ENCODE measurements around the gene EXOC6B. TPM values are rescaled to one million over a fixed set of nuclear protein-coding genes. Genes with fewer than 3 reads are reported as not detected.

EXOC6B gene
- total RNA-seq, 4 donors from 2014 or later: 15.7 to 58.4 (median 37.9) TPM

DNA sequence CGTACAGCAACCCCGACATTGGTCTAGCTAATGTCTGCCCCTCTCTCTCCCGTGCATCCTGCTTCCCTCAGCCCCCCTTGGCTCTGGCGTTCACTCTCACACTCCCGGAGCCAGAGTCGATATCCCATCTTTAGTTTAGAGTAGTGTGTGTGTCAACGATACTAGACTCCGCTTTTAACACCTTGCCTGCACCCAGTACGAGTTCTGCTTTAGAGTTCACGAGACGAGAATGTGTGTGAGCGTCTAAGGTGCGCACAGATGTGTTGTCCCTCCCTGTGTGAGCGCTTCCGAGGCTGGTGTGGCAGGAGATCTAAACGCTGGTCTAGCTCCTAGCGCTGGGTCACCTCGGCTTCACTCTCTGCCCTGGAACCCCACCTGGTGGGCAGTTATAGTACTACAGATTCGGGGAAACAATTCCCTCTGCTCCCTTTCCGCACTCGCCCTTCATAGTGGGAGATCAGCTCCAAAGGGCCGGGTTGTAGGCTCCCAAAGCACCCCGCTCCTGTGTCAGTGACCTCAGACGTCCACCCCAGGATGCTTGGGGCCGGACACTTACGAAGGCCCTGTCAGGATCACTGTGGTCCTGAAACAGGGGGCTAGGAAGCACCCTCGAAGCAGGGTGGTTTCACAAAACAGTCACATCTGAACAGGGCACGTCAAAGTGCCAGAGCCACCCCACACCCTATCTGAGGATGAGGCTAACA is 675.5 kb downstream of the EXOC6B start:
- H3K4me1 ChIP-seq: peaks cover 31 to 46% (median 37%) of the 10 kb centered on the region in 4 donors
- peaks cover 54% of the 10 kb centered on the region for H3K27me3 ChIP-seq
- H3K36me3 ChIP-seq: no peaks in the 10 kb centered on the region
- DNase-seq: peak; percentile 86
- no peaks in the 10 kb centered on the region for H3K9me3 ChIP-seq
- no peak overlapping the region for H3K27ac ChIP-seq
- 4% methylated on average over 28 of the region's 28 CpGs; no CpG with 5 or more reads in 1 of the 2 donors for WGBS, 2 donors (ENCODE audit: low coverage in 1 of 2)
- H3K4me3 ChIP-seq: peak overlapping the region in 2 of 4 donors; percentile 43 to 62
- intact Hi-C loops (cut with DNase I; ENCODE audit: low total_unique reads): loop anchor here (2.0 to 10.0 kb wide), 2 partner anchors 346 to 606 kb away; no protein-coding TSS in a partner anchor
- TF ChIP-seq POLR2A (IDR thresholded peaks at IDR 0.05): no peak
- no peak for TF ChIP-seq POLR2AphosphoS5 (IDR thresholded peaks at IDR 0.05)
- peak; percentile 79 to 94 (median 89) for TF ChIP-seq CTCF (IDR thresholded peaks at IDR 0.05)
- no peak for TF ChIP-seq EP300 (IDR thresholded peaks at IDR 0.05; ENCODE audit: low read depth)
- in situ Hi-C loops (cut with MboI; ENCODE audit: low pct_ligation_motif_present in 1 of 4, low pct_unique_long_range_greater_than_20kb in 1 of 4, low sequenced_read_pairs in 3 of 4): loop anchor here (10.0 to 25.0 kb wide), 6 partner anchors 226 to 616 kb away; no protein-coding TSS in a partner anchor

GRCh38 chr2:72149556-72150156 is 676.2 kb downstream of the EXOC6B start:
- 2% methylated on average over 45 of the region's 45 CpGs; no CpG with 5 or more reads in 1 of the 2 donors for WGBS, 2 donors (ENCODE audit: low coverage in 1 of 2)
- Histone ChIP-seq H3K9me3 (no peaks in the 10 kb centered on the region), H3K4me1 (peaks cover 36 to 52% (median 44%) of the 10 kb centered on the region in 4 donors), H3K27ac (no peak overlapping the region), H3K4me3 (peak overlapping the region in 3 of 4 donors; percentile 42 to 62 (median 43)), H3K36me3 (no peaks in the 10 kb centered on the region), H3K27me3 (peaks cover 61% of the 10 kb centered on the region)
- TF ChIP-seq CTCF (IDR thresholded peaks at IDR 0.05) (no peak), POLR2A (IDR thresholded peaks at IDR 0.05) (no peak), POLR2AphosphoS5 (IDR thresholded peaks at IDR 0.05) (no peak), EP300 (IDR thresholded peaks at IDR 0.05; ENCODE audit: low read depth) (no peak)
- intact Hi-C loops (cut with DNase I; ENCODE audit: low total_unique reads): loop anchor here (1.0 to 10.0 kb wide), 3 partner anchors 225 to 605 kb away; no protein-coding TSS in a partner anchor
- no peak for DNase-seq
- in situ Hi-C loops (cut with MboI; ENCODE audit: low pct_ligation_motif_present in 1 of 4, low pct_unique_long_range_greater_than_20kb in 1 of 4, low sequenced_read_pairs in 3 of 4): loop anchor here (10.0 to 25.0 kb wide), 9 partner anchors 225 to 615 kb away; no protein-coding TSS in a partner anchor

DNA sequence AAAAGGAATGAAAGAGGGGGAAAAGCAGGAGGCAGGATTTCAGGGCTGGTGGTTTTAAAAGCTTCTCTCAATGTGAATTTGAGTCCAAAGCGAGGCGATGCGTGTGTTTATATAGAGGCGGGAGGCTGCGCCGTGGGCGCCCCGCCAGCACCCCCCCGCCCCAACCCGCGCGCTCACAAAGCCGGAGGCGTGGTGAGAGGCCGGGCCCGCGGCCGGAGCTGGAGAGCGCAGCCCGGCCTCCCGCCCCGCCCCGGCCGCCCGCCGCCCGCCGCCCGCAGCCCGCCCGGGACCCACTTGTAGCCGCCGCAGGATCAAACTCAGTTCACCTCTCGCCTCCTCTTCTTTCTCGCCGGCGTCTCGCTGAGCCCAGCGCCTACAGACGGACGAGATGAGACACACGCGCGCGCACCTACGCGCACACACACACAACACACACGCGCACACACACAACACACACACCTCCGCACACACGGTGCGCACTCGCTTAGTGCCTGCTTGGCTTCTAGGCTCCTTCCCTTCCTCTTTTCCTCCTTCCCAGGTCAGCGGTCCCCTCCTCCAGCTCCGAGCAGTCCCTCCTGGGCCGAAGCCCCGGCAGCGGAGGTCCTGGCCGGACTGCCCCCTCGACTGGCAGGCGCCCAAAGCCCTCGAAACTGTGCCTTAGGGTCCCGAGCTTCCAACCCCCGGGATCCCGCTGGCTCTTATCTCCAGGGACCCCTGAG is 676.8 kb downstream of the EXOC6B start:
- peak overlapping the region; percentile 39 to 62 (median 42) for H3K4me3 ChIP-seq
- 0 to 1% methylated on average over 17 to 40 of the region's 65 CpGs for WGBS, 2 donors (ENCODE audit: low coverage in 1 of 2)
- TF ChIP-seq CTCF (IDR thresholded peaks at IDR 0.05) (no peak), POLR2A (IDR thresholded peaks at IDR 0.05) (no peak), EP300 (IDR thresholded peaks at IDR 0.05; ENCODE audit: low read depth) (no peak), POLR2AphosphoS5 (IDR thresholded peaks at IDR 0.05) (no peak)
- in situ Hi-C loops (cut with MboI; ENCODE audit: low pct_ligation_motif_present in 1 of 4, low pct_unique_long_range_greater_than_20kb in 1 of 4, low sequenced_read_pairs in 3 of 4): loop anchor here in 3 of 4 donors (10.0 to 25.0 kb wide), 4 partner anchors 224 to 588 kb away; no protein-coding TSS in a partner anchor
- H3K27me3 ChIP-seq: peaks cover 67% of the 10 kb centered on the region
- peaks cover 36 to 59% (median 50%) of the 10 kb centered on the region in 4 donors for H3K4me1 ChIP-seq
- no peaks in the 10 kb centered on the region for H3K9me3 ChIP-seq
- H3K36me3 ChIP-seq: no peaks in the 10 kb centered on the region
- peak; percentile 46 for DNase-seq
- no peak overlapping the region for H3K27ac ChIP-seq
- intact Hi-C loops (cut with DNase I; ENCODE audit: low total_unique reads): loop anchor here (1.0 kb wide), 1 partner anchor 225 kb away; no protein-coding TSS in a partner anchor
